ENCODE measurements around the gene PACSIN1.

PACSIN1 gene

GRCh38 chr6:34547701-34548644 lies 82.1 kb downstream of the PACSIN1 start:
- peak; percentile 25 for DNase-seq

GRCh38 chr6:34549026-34549803 lies 83.3 kb downstream of the PACSIN1 start:
- no peak for DNase-seq

- no peak for DNase-seq
Measured at GRCh38 chr6:34549804-34550202, 83.9 kb downstream of the PACSIN1 start.

- DNase-seq: no peak
Measured at GRCh38 chr6:34551720-34552119, 85.8 kb downstream of the PACSIN1 start.

GRCh38 chr6:34552620-34553019 lies 86.7 kb downstream of the PACSIN1 start:
- DNase-seq: no peak

- no peak for DNase-seq
Measured at GRCh38 chr6:34553146-34553545, 87.3 kb downstream of the PACSIN1 start.

GRCh38 chr6:34553750-34554149 lies 87.9 kb downstream of the PACSIN1 start:
- DNase-seq: no peak

- DNase-seq: peak; percentile 18
Measured at GRCh38 chr6:34554291-34555006, 88.6 kb downstream of the PACSIN1 start.

- DNase-seq: no peak
Measured at GRCh38 chr6:34555007-34555322, 89.1 kb downstream of the PACSIN1 start.

GRCh38 chr6:34555328-34555727 lies 89.5 kb downstream of the PACSIN1 start:
- DNase-seq: peak; percentile 17

GRCh38 chr6:34556031-34556471 lies 90.2 kb downstream of the PACSIN1 start, which contains the start of gene SPDEF:
Gene SPDEF (minus strand): TSS chr6:34556329. CDS start chr6:34544455, 11,874 bp downstream.
- DNase-seq: no peak

- DNase-seq: no peak
Measured at GRCh38 chr6:34556493-34556892, 90.6 kb downstream of the PACSIN1 start.

- no peak for DNase-seq
Measured at GRCh38 chr6:34557228-34557627, 91.4 kb downstream of the PACSIN1 start.

- no peak for DNase-seq
Measured at GRCh38 chr6:34558172-34558714, 92.4 kb downstream of the PACSIN1 start.

GRCh38 chr6:34559651-34560365 lies 93.9 kb downstream of the PACSIN1 start:
- peak; percentile 70 for DNase-seq

- peak; percentile 83 for DNase-seq
Measured at GRCh38 chr6:34560366-34561226, 94.7 kb downstream of the PACSIN1 start.

- no peak for DNase-seq
Measured at GRCh38 chr6:34561227-34561530, 95.3 kb downstream of the PACSIN1 start.

GRCh38 chr6:34562350-34562749 lies 96.5 kb downstream of the PACSIN1 start:
- DNase-seq: no peak

GRCh38 chr6:34562861-34563512 lies 97.1 kb downstream of the PACSIN1 start:
- no peak for DNase-seq

GRCh38 chr6:34563513-34563870 lies 97.6 kb downstream of the PACSIN1 start:
- no peak for DNase-seq

GRCh38 chr6:34564181-34564580 lies 98.3 kb downstream of the PACSIN1 start:
- no peak for DNase-seq
